Measurements from ENCODE around the gene GOLGA1.

GOLGA1 gene

DNA sequence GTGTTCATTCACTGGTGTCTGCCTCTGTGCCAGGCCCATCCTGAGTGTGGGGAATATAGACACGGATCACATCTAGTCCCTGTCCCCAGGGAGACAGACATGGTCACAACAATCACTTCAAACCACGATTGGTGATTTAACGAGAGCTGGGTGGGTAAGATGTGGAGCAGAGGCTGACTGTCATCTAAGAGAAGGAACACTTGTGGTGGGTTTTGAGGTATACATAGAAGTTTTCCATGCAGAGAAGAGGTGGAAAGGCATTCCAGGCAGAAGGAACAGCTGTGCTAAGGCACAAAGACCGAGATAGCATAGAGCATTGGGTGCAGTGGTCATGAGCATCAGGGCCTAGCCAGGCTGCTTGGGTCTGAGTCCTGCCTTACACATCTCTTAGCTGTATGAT lies 110.3 kb downstream of the GOLGA1 start:
- DNase-seq = no peak

DNA sequence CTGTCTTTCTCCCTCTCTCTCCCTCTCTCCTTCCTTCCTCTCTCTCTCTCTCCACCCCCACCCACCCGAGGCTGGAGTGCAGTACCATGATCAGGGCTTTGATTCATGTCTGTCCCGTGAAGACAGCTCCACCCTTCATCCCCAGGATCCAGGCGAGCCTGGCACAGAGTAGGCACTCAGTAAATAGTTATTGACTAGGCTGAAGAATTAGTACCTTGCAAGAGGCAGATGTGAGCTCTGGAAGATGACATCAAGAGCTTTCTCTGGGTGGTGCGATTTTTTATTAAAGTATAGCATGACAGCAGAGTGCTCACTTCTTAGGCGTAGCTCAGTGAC lies 111.6 kb downstream of the GOLGA1 start:
- DNase-seq = no peak

DNA sequence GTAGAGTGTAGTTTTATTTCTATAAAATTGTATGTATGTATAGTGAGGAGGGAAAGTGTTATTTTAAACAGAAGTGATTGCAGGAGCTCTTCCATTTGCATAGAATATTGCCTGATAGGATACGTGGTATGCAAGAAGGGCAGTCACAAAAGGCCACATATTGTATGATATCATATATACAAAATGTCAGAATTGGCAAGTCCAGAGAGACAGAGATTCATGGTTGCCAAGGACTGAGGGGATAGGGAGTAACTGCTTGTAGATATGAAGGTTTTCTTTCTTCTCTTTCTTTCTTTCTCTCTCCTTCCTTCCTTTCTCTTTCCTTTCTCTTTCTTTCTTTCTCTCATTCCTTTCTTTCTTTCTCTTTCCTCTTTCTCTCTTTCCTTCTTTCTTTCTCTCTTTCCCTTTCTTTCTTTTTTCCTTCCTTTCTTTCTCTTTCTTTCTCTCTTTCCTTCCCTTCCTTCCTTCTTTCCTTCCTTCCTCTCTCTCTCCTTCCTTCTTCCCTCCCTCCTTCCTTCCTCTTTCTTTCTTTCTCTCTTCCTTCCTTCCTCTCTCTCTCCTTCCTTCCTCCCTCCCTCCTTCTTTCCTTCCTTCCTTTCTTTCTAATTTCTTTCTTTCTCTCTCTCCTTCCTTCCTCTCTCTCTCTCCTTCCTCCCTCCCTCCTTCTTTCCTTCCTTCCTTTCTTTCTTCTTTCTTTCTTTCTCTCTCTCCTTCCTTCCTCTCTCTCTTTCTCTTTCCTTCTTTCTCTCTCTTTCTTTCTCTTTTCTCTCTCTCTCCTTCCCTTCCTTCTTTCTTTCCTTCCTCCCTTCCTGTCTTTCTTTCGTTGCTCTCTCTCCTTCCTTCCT lies 112.2 kb downstream of the GOLGA1 start:
- no peak for DNase-seq
